ENCODE measurements around the gene TFF2. TPM values are rescaled to one million over a fixed set of nuclear protein-coding genes. Genes with fewer than 3 reads are reported as not detected.
A peak's percentile ranks its signal among the peaks of the same experiment; 100 is the strongest.

TFF2 gene
- total RNA-seq, 1 donor from 2014 or later = not detected

GRCh38 chr21:42395905-42396651 is 45.3 kb upstream of the TFF2 start, which contains the start of gene TMPRSS3:
TSS of gene TMPRSS3 (minus strand) at chr21:42396052. CDS start at chr21:42395417, 635 bp downstream.
- TF ChIP-seq, protein P1, sequence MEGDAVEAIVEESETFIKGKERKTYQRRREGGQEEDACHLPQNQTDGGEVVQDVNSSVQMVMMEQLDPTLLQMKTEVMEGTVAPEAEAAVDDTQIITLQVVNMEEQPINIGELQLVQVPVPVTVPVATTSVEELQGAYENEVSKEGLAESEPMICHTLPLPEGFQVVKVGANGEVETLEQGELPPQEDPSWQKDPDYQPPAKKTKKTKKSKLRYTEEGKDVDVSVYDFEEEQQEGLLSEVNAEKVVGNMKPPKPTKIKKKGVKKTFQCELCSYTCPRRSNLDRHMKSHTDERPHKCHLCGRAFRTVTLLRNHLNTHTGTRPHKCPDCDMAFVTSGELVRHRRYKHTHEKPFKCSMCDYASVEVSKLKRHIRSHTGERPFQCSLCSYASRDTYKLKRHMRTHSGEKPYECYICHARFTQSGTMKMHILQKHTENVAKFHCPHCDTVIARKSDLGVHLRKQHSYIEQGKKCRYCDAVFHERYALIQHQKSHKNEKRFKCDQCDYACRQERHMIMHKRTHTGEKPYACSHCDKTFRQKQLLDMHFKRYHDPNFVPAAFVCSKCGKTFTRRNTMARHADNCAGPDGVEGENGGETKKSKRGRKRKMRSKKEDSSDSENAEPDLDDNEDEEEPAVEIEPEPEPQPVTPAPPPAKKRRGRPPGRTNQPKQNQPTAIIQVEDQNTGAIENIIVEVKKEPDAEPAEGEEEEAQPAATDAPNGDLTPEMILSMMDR (IDR thresholded peaks at IDR 0.05; ENCODE audit: borderline replicate concordance) = no peak
- Histone ChIP-seq H3K4me3 (no peak within 1 kb of the TSS), H3K4me1 (peaks cover 3% of the 10 kb centered on the region), H3K9me3 (replicated peaks) (peaks cover 1% of the 10 kb centered on the region), H3K36me3 (no peaks in the 10 kb centered on the region), H3K27ac (replicated peaks) (no peak within 1 kb of the TSS), H3K27me3 (ENCODE audit: low read depth) (no peaks in the 10 kb centered on the region)
- intact Hi-C loops (cut with micrococcal nuclease) = no loop called here
- DNase-seq = no peak

GRCh38 chr21:42395302-42395701 is 44.5 kb upstream of the TFF2 start:
- Histone ChIP-seq H3K27ac (replicated peaks) (no peak overlapping the region), H3K4me1 (peaks cover 3% of the 10 kb centered on the region), H3K36me3 (no peaks in the 10 kb centered on the region), H3K9me3 (replicated peaks) (no peaks in the 10 kb centered on the region), H3K27me3 (ENCODE audit: low read depth) (no peaks in the 10 kb centered on the region), H3K4me3 (no peak overlapping the region)
- no peak for DNase-seq
- intact Hi-C loops (cut with micrococcal nuclease) = no loop called here
- TF ChIP-seq, protein P1 (IDR thresholded peaks at IDR 0.05; ENCODE audit: borderline replicate concordance) = no peak

DNA sequence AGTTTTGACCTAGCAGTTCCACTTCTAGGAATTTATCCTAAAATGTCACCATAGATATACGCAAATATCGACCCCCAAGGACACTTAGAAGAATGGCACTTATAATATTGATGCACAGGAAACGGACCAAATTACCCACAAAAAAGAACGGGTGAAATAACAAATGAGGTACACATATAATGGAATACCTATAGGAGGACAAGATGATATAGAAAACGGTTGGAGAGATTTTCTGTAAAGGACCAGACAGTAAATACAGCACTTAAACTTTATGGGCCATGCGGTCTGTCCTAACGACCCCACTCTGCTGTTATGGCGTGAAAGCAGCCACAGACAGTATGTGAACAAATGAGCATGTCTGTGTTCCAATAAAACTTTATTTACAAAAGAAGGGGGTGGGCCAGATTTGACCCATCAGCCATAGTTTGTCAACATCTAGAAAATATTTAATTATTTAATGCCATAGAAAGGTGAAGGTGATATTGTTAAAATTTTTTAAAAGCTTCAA is 42.7 kb upstream of the TFF2 start:
- TF ChIP-seq, protein P1 (IDR thresholded peaks at IDR 0.05; ENCODE audit: borderline replicate concordance) = no peak
- Histone ChIP-seq H3K36me3 (no peaks in the 10 kb centered on the region), H3K27me3 (ENCODE audit: low read depth) (no peaks in the 10 kb centered on the region), H3K27ac (replicated peaks) (no peak overlapping the region), H3K9me3 (replicated peaks) (no peaks in the 10 kb centered on the region), H3K4me1 (peaks cover 12% of the 10 kb centered on the region), H3K4me3 (no peak overlapping the region)
- intact Hi-C loops (cut with micrococcal nuclease) = no loop called here
- no peak for DNase-seq

DNA sequence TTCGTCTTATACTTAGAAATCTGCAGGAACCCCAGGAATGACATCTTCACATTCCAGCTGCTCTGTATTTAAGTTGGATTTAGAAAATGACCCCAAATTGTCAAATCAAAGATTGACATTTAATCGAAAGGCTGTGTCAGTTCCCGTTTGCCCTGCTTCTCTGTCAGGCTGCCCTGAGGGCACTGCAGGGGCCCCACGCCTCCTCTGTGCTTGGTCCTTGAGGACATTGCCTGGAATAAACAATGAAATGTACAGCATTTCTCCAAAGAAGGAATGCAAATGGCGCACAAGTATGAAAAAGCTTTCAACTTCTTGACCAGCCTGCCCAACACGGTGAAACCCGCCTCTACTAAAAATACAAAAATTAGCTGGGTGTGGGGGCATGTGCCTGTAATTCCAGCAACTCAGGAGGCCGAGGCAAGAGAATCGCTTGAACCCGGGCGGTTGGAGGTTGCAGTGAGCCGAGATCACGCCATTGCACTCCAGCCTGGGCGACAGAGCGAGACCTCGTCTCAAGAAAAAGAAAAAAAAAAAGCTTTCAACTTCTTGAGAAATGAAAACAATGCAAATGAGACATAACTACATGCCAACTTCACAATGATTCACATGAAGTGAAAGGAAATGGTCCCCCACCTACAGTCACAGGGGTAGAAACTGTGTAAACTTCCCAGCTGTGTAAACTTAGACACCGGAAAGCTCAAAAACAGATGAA is 42.1 kb upstream of the TFF2 start:
- Histone ChIP-seq H3K27ac (replicated peaks) (no peak overlapping the region), H3K36me3 (no peaks in the 10 kb centered on the region), H3K4me3 (peak overlapping the region; percentile 19), H3K4me1 (peaks cover 12% of the 10 kb centered on the region), H3K27me3 (ENCODE audit: low read depth) (no peaks in the 10 kb centered on the region), H3K9me3 (replicated peaks) (no peaks in the 10 kb centered on the region)
- TF ChIP-seq, protein P1 (IDR thresholded peaks at IDR 0.05; ENCODE audit: borderline replicate concordance) = no peak
- DNase-seq = no peak
- intact Hi-C loops (cut with micrococcal nuclease) = no loop called here

DNA sequence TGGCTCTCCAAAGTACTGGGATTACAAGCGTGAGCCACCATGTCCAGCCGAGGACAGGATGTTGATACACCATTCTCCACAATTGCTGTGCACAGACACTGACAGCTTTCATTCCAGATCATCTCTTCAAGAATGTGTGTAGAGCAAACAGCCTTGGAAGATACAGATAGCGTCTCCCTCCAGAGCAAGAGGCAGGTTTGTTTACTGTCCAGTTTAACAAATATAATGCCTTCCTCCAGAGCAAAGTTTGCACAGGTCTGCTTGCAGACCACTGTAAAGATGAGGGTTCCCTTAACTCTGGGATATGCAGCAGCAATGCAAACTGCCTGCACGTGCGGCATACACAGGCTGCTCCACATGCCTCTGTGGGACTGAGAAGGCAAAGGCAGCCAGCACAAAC is 40.5 kb upstream of the TFF2 start:
- Histone ChIP-seq H3K9me3 (replicated peaks) (no peaks in the 10 kb centered on the region), H3K4me3 (no peak overlapping the region), H3K36me3 (no peaks in the 10 kb centered on the region), H3K4me1 (peaks cover 12% of the 10 kb centered on the region), H3K27me3 (ENCODE audit: low read depth) (no peaks in the 10 kb centered on the region), H3K27ac (replicated peaks) (no peak overlapping the region)
- DNase-seq = no peak
- TF ChIP-seq, protein P1 (IDR thresholded peaks at IDR 0.05; ENCODE audit: borderline replicate concordance) = no peak
- intact Hi-C loops (cut with micrococcal nuclease) = no loop called here

Measured in left ventricle myocardium inferior (tissue), 1 donor.